H1 (cell line): ENCODE data around the gene NUDT7. TPM values are rescaled to one million over a fixed set of nuclear protein-coding genes. Genes with fewer than 3 reads are reported as not detected.

Experiments used
- CTCF ChIA-PET: fragments of 300-600 bp; sonication (Branson Sonifier 250); formaldehyde crosslinking; loops from one replicate; lab custom pipeline; 2021; ENCODE audit not compliant: partially characterized antibody; lab: Charles Lee
- POLR2A ChIA-PET: fragments of 300-600 bp; sonication (Branson Sonifier 250); formaldehyde crosslinking; loops from one replicate; lab custom pipeline; 2021; ENCODE audit warnings: inconsistent platforms; ENCODE audit not compliant: partially characterized antibody; lab: Charles Lee
- DNase-seq, 2 experiments: peaks; one replicate each; pipeline versions ENCODE4 v3.0.0 to v3.0.0-alpha.2; 2010 to 2022; ENCODE audit warnings: low spot score in 2 of 2, low read depth in 1 of 2, mixed read lengths in 1 of 2
- FAIRE-seq: peaks from 2 replicates; lab custom pipeline; 2011; peaks lifted over from hg19 to GRCh38; lab: Jason Lieb, UNC
- H2AFZ ChIP-seq: 2 replicates; pipeline ENCODE4 v1.8.1; 2012; ENCODE audit warnings: low read length, inconsistent platforms
- H2AK5ac ChIP-seq: 2 replicates; pipeline ENCODE4 v1.6.1; 2013; ENCODE audit warnings: low read depth, low read length
- H2BK120ac ChIP-seq: replicated peaks from 2 replicates; pipeline ENCODE3; 2013; ENCODE audit warnings: low read depth, low read length, inconsistent platforms
- H2BK12ac ChIP-seq: 2 replicates; pipeline ENCODE4 v1.6.1; 2013; ENCODE audit warnings: low read depth, low read length
- H2BK15ac ChIP-seq: 2 replicates; pipeline ENCODE4 v1.6.1; 2013; ENCODE audit warnings: low read length
- H2BK20ac ChIP-seq: 2 replicates; pipeline ENCODE4 v1.6.1; 2013; ENCODE audit warnings: low read length
- H2BK5ac ChIP-seq: 2 replicates; pipeline ENCODE4 v1.6.1; 2013; ENCODE audit warnings: low read depth, low read length
- H3K14ac ChIP-seq: 2 replicates; pipeline ENCODE4 v1.6.1; 2013; ENCODE audit warnings: inconsistent platforms; ENCODE audit not compliant: insufficient read length
- H3K18ac ChIP-seq: 2 replicates; pipeline ENCODE4 v1.6.1; 2013; ENCODE audit warnings: low read length; ENCODE audit errors: extremely low read depth
- H3K23ac ChIP-seq: 2 replicates; pipeline ENCODE4 v1.6.1; 2013; ENCODE audit warnings: inconsistent platforms; ENCODE audit not compliant: insufficient read length
- H3K23me2 ChIP-seq: 2 replicates; pipeline ENCODE4 v1.6.1; 2013; ENCODE audit warnings: low read depth, low read length
- H3K27ac ChIP-seq: 2 replicates; pipeline ENCODE4 v1.6.1; 2011; ENCODE audit warnings: low read depth, low read length, inconsistent platforms
- H3K27me3 ChIP-seq, 4 experiments: replicated peaks in 1 of 4; 1 replicate in 1 of 4; 2 replicates in 3 of 4; pipeline versions ENCODE4 v1.6.1 to v1.8.1; 2011 to 2013; ENCODE audit warnings: low read length in 3 of 4, mild to moderate bottlenecking in 3 of 4, inconsistent platforms in 2 of 4, mixed read lengths in 2 of 4, moderate library complexity in 1 of 4; ENCODE audit not compliant: control insufficient read depth in 3 of 4, insufficient read depth in 3 of 4; ENCODE audit errors: extremely low read depth in 1 of 4
- H3K36me3 ChIP-seq, 4 experiments: 2 replicates each; pipeline versions ENCODE4 v1.6.1 to v1.8.1; 2011 to 2013; ENCODE audit warnings: mild to moderate bottlenecking in 4 of 4, low read length in 3 of 4, moderate library complexity in 2 of 4, control low read depth in 1 of 4, inconsistent platforms in 1 of 4; ENCODE audit not compliant: insufficient read depth in 4 of 4, control insufficient read depth in 2 of 4
- H3K4ac ChIP-seq: replicated peaks from 2 replicates; pipeline ENCODE3; 2013; ENCODE audit warnings: low read length, low read depth, mixed read lengths, inconsistent platforms; ENCODE audit not compliant: insufficient read length
- H3K4me1 ChIP-seq, 4 experiments: replicated peaks in 1 of 4; 1 replicate in 1 of 4; 2 replicates in 3 of 4; pipeline versions ENCODE4 v1.6.1 to v1.8.1; 2011 to 2013; ENCODE audit warnings: low read length in 3 of 4, inconsistent platforms in 2 of 4, mixed read lengths in 1 of 4; ENCODE audit not compliant: insufficient read depth in 4 of 4, control insufficient read depth in 3 of 4
- H3K4me2 ChIP-seq, 2 experiments: 2 replicates each; pipeline versions ENCODE4 v1.6.1 to v1.8.1; 2011 to 2013; ENCODE audit warnings: low read depth in 2 of 2, low read length in 2 of 2, control low read depth in 1 of 2, inconsistent platforms in 1 of 2, mild to moderate bottlenecking in 1 of 2; ENCODE audit not compliant: insufficient read depth in 1 of 2
- H3K4me3 ChIP-seq, 4 experiments: fragments of 200-600, 300-600 bp in 1 of 4; sonication (generic), shearing (Covaris generic), sonication (Bioruptor Twin) in 1 of 4; 2 replicates each; pipeline versions ENCODE4 v1.5.1 to v1.8.1; 2011 to 2016; ENCODE audit warnings: low read length in 4 of 4, low read depth in 3 of 4, control low read depth in 2 of 4, inconsistent platforms in 2 of 4, mild to moderate bottlenecking in 2 of 4, mixed read lengths in 1 of 4, moderate library complexity in 1 of 4; ENCODE audit not compliant: insufficient read depth in 2 of 4; ENCODE audit errors: extremely low read depth in 1 of 4
- H3K56ac ChIP-seq: replicated peaks from 2 replicates; pipeline ENCODE3; 2013; ENCODE audit warnings: low read depth, mild to moderate bottlenecking, mixed read lengths, low read length, inconsistent platforms; ENCODE audit not compliant: insufficient read length
- H3K79me1 ChIP-seq: 2 replicates; pipeline ENCODE4 v1.6.1; 2013; ENCODE audit warnings: low read depth, low read length, control low read depth
- H3K79me2 ChIP-seq, 2 experiments: 2 replicates each; pipeline versions ENCODE4 v1.6.1 to v1.8.1; 2012 to 2013; ENCODE audit warnings: low read length in 2 of 2, mild to moderate bottlenecking in 2 of 2, inconsistent platforms in 1 of 2; ENCODE audit not compliant: insufficient read depth in 2 of 2, control insufficient read depth in 1 of 2
- H3K9ac ChIP-seq, 4 experiments: replicated peaks in 1 of 4; 1 replicate in 1 of 4; 2 replicates in 3 of 4; pipeline versions ENCODE4 v1.6.1 to v1.8.1; 2011 to 2013; ENCODE audit warnings: low read depth in 3 of 4, low read length in 3 of 4, control low read depth in 2 of 4, mild to moderate bottlenecking in 2 of 4, moderate library complexity in 2 of 4, inconsistent platforms in 1 of 4; ENCODE audit errors: extremely low read depth in 1 of 4
- H3K9me3 ChIP-seq, 2 experiments: 2 replicates each; pipeline versions ENCODE4 v1.6.1 to v1.8.1; 2012 to 2013; ENCODE audit warnings: mild to moderate bottlenecking in 2 of 2, moderate library complexity in 2 of 2, control low read depth in 1 of 2, inconsistent platforms in 1 of 2, low read depth in 1 of 2, low read length in 1 of 2, mixed read lengths in 1 of 2; ENCODE audit not compliant: insufficient read depth in 2 of 2
- H4K20me1 ChIP-seq, 2 experiments: replicated peaks in 1 of 2; 2 replicates each; pipeline versions ENCODE3 to v1.8.1; 2011 to 2013; ENCODE audit warnings: inconsistent platforms in 2 of 2, low read length in 2 of 2, mild to moderate bottlenecking in 1 of 2; ENCODE audit not compliant: insufficient read depth in 2 of 2, control insufficient read depth in 1 of 2
- H4K5ac ChIP-seq: 2 replicates; pipeline ENCODE4 v1.6.1; 2013; ENCODE audit warnings: low read length, low read depth, mixed read lengths, inconsistent platforms; ENCODE audit not compliant: insufficient read length
- H4K8ac ChIP-seq: 2 replicates; pipeline ENCODE4 v1.8.0; 2013; ENCODE audit warnings: mild to moderate bottlenecking, moderate library complexity, low read length, inconsistent platforms; ENCODE audit not compliant: insufficient read depth; ENCODE audit errors: extremely low read depth
- H4K91ac ChIP-seq: replicated peaks from 2 replicates; pipeline ENCODE3; 2013; ENCODE audit warnings: low read length, mixed read lengths, inconsistent platforms; ENCODE audit not compliant: insufficient read length
- BCL11A ChIP-seq, 2 experiments: IDR thresholded peaks; one replicate each; pipeline ENCODE4 v1.6.1; 2011; ENCODE audit warnings: low read depth in 2 of 2, low read length in 2 of 2, mild to moderate bottlenecking in 2 of 2
- JUND ChIP-seq: IDR thresholded peaks from 2 replicates; pipeline ENCODE4 v1.6.1; 2011; ENCODE audit warnings: mild to moderate bottlenecking, improper control_type of control experiment, low read length
- RNF2 ChIP-seq: fragments of 200-900, 300-1000 bp; sonication (generic); IDR thresholded peaks from 2 replicates; pipeline ENCODE4 v1.7.1; 2016; ENCODE audit warnings: borderline replicate concordance, low read depth, mild to moderate bottlenecking, antibody characterized with exemption, low read length; ENCODE audit not compliant: poor library complexity, severe bottlenecking; ENCODE audit errors: missing control alignments
- WGBS, 2 experiments: shearing (Covaris generic) in 1 of 2; methylation state at CpG; one replicate each; pipeline versions ENCODE4 v1.1.6 to v1.1.7; 2013 to 2015; ENCODE audit warnings: low lambda C conversion rate in 2 of 2, mixed read lengths in 2 of 2, inconsistent platforms in 1 of 2, low coverage in 1 of 2, missing lambda C conversion rate in 1 of 2; ENCODE audit not compliant: insufficient replicate concordance in 2 of 2, insufficient coverage in 1 of 2, insufficient read length in 1 of 2; ENCODE audit errors: extremely low coverage in 1 of 2, missing lambda C conversion rate in 1 of 2; 5-methylcytosine and 5-hydroxymethylcytosine counted together
- polyA plus RNA-seq, 7 experiments: library from polyadenylated mRNA; depleted of rRNA in 3 of 7; stranded (reverse) in 5 of 7; unstranded in 2 of 7; fragments of >200 nt in 5 of 7; fragments of 200-250 nt in 2 of 7; gene quantifications; 1 replicate in 5 of 7; 2 replicates in 1 of 7; 4 replicates in 1 of 7; pipeline versions ENCODE4 v1.2.1 to v1.2.3, GENCODE V29; 2011 to 2013; ENCODE audit warnings: missing spikeins in 2 of 7, mixed read lengths in 2 of 7
- total RNA-seq: library from RNA; stranded (reverse); fragmentation: NEBNext Ultra II Directional; extraction: Animal tissue kit (Norgen Biotek cat#: 25700); gene quantifications from 2 replicates; pipeline ENCODE4 v1.2.1, GENCODE V29; 2021
- TF ChIP-seq, protein P1 (sequence below), 3 experiments: IDR thresholded peaks; 1 replicate in 2 of 3; 2 replicates in 1 of 3; pipeline versions ENCODE4 v1.5.1 to v1.6.1; 2011; ENCODE audit warnings: low read length in 3 of 3, mild to moderate bottlenecking in 3 of 3, inconsistent platforms in 2 of 3, low read depth in 1 of 3, moderate library complexity in 1 of 3; ENCODE audit not compliant: insufficient read depth in 1 of 3; ENCODE audit errors: control extremely low read depth in 1 of 3

The NUDT7 gene
- total and polyA plus RNA-seq, 2 of the 8 experiments (the other 6 are each of a cell fraction or from before 2014, with no cell fraction given) = 8.8 to 19.7 TPM

DNA sequence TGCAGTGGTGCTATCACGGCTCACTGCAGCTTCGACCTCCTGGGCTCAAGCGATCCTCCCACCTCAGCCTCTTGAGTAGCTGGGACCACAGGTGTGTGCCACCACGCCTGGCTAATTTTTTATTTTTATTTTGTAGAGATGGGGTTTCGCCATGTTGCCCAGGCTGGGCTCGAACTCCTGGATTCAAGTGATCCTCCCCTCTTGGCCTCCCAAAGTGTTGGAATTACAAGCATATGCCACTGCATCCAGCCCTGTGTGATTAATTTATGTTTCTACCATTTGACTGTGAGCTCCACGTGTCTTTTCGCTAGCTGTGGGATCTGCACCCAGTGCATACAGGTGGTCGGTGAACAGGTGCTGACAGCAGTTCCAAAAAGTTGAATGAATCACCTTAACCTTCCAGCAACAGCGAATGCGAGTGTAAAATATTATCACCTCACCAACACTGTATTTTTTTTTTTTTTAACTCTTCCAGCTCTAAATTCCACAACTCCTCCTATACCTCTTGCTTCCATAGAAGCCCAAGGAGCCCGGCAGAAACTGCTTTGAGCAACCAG is 484 bp upstream of the NUDT7 start:
- Histone ChIP-seq H3K36me3 (no peaks in the 10 kb centered on the region), H3K27ac (no peak overlapping the region), H3K27me3 (no peaks in the 10 kb centered on the region), H2BK120ac (no peak overlapping the region), H3K56ac (no peak overlapping the region), H2BK15ac (no peak overlapping the region), H2BK20ac (no peak overlapping the region), H3K23ac (no peak overlapping the region), H2BK5ac (no peak overlapping the region), H3K4ac (no peak overlapping the region), H2AFZ (peak overlapping the region; percentile 90), H4K8ac (peak overlapping the region; percentile 65; the same call in 1 of the 2 replicates), H3K4me3 (peak overlapping the region in 1 of 4 experiments; percentile 28; a peak in 1 of 8 replicates), H4K91ac (no peak overlapping the region), H3K9ac (no peak overlapping the region), H3K9me3 (no peaks in the 10 kb centered on the region), H3K79me1 (no peaks in the 10 kb centered on the region), H2BK12ac (no peak overlapping the region), H2AK5ac (no peak overlapping the region), H3K4me2 (peak overlapping the region in 1 of 2 experiments; percentile 35; a peak in 2 of 4 replicates), H3K18ac (no peak overlapping the region), H3K4me1 (peaks cover 0 to 4% (median 3%) of the 10 kb centered on the region in 4 experiments; a peak in 3 of 7 replicates), H3K14ac (no peak overlapping the region), H3K23me2 (no peaks in the 10 kb centered on the region), H4K5ac (no peak overlapping the region), H3K79me2 (no peaks in the 10 kb centered on the region), H4K20me1 (no peaks in the 10 kb centered on the region)
- ChIA-PET POLR2A (interaction anchor here (0.8 to 1.2 kb wide), 4 partner anchors 12 to 242 kb away, joined by 3 to 5 read pairs (median 3); no protein-coding TSS in a partner anchor), CTCF (interaction anchor here (0.6 to 1.3 kb wide), 8 partner anchors 45 to 937 kb away, joined by 3 to 4 read pairs (median 3); no protein-coding TSS in a partner anchor)
- DNase-seq (no peak), FAIRE-seq (no peak)
- WGBS, 2 experiments = 68% methylated on average over 12 of the region's 12 CpGs; no CpG with 5 or more reads in 1 of the 2 experiments
- TF ChIP-seq JUND = no peak
- TF ChIP-seq RNF2 = no peak
- TF ChIP-seq BCL11A (IDR thresholded peaks at IDR 0.05; ENCODE audit: low read depth in 2 of 2, low read length in 2 of 2) = no peak
- TF ChIP-seq, protein P1, sequence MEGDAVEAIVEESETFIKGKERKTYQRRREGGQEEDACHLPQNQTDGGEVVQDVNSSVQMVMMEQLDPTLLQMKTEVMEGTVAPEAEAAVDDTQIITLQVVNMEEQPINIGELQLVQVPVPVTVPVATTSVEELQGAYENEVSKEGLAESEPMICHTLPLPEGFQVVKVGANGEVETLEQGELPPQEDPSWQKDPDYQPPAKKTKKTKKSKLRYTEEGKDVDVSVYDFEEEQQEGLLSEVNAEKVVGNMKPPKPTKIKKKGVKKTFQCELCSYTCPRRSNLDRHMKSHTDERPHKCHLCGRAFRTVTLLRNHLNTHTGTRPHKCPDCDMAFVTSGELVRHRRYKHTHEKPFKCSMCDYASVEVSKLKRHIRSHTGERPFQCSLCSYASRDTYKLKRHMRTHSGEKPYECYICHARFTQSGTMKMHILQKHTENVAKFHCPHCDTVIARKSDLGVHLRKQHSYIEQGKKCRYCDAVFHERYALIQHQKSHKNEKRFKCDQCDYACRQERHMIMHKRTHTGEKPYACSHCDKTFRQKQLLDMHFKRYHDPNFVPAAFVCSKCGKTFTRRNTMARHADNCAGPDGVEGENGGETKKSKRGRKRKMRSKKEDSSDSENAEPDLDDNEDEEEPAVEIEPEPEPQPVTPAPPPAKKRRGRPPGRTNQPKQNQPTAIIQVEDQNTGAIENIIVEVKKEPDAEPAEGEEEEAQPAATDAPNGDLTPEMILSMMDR (IDR thresholded peaks at IDR 0.05; ENCODE audit: control extremely low read depth in 1 of 3, insufficient read depth in 1 of 3, low read depth in 1 of 3, low read length in 3 of 3) = no peak
